WI38 (cell line): ENCODE measurements around the gene MBOAT2.
"Not testable (repeated sequence)": the region's sequence is repeated elsewhere in the genome, so short reads cannot be mapped to it uniquely, and the experiment has no call there.

ENCODE experiments used
- H3K4me3 ChIP-seq: 2 replicates; pipeline ENCODE4 v1.5.1; 2011; ENCODE audit warnings: low read depth, mild to moderate bottlenecking, control low read depth, low read length
- CTCF ChIP-seq: IDR thresholded peaks from 2 replicates; pipeline ENCODE4 v1.5.1; 2012; ENCODE audit warnings: low read depth, mild to moderate bottlenecking, control low read depth, low read length

Gene MBOAT2

GRCh38 chr2:8974016-8974415, 29.5 kb downstream of the MBOAT2 start:
- no peak overlapping the region for H3K4me3 ChIP-seq
- no peak for TF ChIP-seq CTCF

DNA sequence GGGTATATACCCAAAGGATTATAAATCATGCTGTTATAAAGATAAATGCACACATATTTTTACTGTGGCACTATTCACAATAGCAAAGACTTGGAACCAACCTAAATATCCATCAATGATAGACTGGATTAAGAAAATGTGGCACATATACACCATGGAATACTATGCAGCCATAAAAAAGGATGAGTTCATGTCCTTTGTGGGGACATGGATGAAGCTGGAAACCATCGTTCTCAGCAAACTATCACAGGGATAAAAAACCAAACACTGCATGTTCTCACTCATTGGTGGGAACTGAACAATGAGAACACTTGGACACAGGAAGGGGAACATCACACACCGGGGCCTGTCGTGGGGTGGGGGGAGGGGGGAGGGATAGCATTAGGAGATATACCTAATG, 30.5 kb downstream of the MBOAT2 start:
- H3K4me3 ChIP-seq, result not testable (repeated sequence)

DNA sequence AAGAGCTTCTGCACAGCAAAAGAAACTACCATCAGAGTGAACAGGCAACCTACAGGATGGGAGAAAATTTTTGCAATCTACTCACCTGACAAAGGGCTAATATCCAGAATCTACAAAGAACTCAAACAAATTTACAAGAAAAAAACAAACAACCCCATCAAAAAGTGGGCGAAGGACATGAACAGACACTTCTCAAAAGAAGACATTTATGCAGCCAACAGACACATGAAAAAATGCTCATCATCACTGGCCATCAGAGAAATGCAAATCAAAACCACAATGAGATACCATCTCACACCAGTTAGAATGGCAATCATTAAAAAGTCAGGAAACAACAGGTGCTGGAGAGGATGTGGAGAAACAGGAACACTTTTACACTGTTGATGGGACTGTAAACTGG, 30.9 kb downstream of the MBOAT2 start:
- not testable (repeated sequence) for H3K4me3 ChIP-seq

- not testable (repeated sequence) for H3K4me3 ChIP-seq
Measured at GRCh38 chr2:8969348-8969747, 34.1 kb downstream of the MBOAT2 start.

GRCh38 chr2:8966123-8966908, 37.2 kb downstream of the MBOAT2 start:
- H3K4me3 ChIP-seq, result no peak overlapping the region
- no peak for TF ChIP-seq CTCF

GRCh38 chr2:8965216-8965969, 38.1 kb downstream of the MBOAT2 start:
- no peak for TF ChIP-seq CTCF
- no peak overlapping the region for H3K4me3 ChIP-seq

DNA sequence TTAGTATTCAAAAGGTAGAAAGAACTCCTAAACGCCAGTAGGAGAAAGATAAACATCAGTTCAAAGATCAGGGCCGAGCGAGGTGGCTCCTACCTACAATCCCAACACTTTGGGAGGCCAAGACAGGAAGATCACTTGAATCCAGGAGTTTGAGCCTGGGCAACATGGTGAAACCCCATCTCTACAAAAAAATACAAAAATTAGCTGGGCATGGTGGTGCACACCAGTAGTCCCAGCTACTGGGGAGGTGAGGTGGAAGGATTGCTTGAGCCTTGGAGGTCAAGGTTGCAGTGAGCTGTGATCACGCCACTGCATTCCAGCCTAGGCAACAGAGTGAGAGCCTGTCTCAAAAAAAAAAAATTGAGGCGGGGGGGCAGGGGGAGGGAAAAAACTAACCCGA, 40.6 kb downstream of the MBOAT2 start:
- no peak for TF ChIP-seq CTCF
- no peak overlapping the region for H3K4me3 ChIP-seq

- TF ChIP-seq CTCF, result no peak
- H3K4me3 ChIP-seq, result no peak overlapping the region
Measured at GRCh38 chr2:8957628-8958027, 45.9 kb downstream of the MBOAT2 start.

DNA sequence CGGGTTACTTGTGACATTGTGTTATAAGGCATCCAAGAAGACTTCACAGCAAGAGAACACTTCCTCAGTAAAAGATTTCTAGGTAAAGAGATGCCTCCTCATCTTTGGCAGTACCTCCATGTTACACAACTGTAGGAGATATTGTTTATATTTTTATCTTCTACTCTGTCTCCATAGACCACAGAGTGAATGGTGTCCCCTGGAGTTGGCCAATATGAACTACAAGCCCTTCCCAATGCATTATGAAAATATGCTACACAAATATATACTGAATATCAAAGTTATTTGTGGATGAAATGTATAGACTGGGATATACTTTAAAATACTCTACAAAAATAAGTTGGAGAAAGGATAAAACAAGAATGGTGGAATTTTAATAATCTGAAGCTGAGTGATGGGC, 46.7 kb downstream of the MBOAT2 start:
- TF ChIP-seq CTCF, result no peak
- no peak overlapping the region for H3K4me3 ChIP-seq
